Measurements from ENCODE around the gene TSPAN8.
"Not testable (repeated sequence)": the region's sequence is repeated elsewhere in the genome, so short reads cannot be mapped to it uniquely, and the experiment has no call there.

The TSPAN8 gene

DNA sequence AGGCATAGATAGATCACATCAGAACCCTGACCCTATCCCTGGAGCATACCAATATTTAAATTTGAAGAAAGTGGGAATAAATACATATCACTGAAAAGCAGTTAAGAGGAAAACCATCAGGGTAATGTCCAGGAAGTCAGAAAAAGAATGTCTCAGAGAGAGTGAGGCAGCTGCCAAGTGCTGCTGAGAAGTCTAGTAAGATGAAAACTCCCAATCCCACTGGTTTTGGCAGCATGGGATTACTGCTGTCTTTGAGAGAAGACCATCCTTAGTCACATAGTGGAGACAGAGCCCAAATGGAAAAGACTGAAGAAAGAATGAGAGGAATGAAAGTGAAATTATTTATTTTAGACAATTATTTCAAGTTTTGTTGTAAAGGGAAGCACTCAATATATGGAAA lies 11.5 kb upstream of the TSPAN8 start:
- Histone ChIP-seq H3K9ac (ENCODE audit: low read length) (no peak overlapping the region), H2BK12ac (ENCODE audit: low read length) (no peak overlapping the region), H3K79me2 (ENCODE audit: control insufficient read depth, insufficient read depth, low read length, poor library complexity) (no peaks in the 10 kb centered on the region), H3K14ac (ENCODE audit: low read length) (no peak overlapping the region), H2AK5ac (ENCODE audit: low read length) (no peak overlapping the region), H3K27me3 (ENCODE audit: insufficient read depth, low read length) (no peaks in the 10 kb centered on the region), H4K91ac (ENCODE audit: low read depth, low read length) (no peak overlapping the region), H3K9me3 (ENCODE audit: insufficient read depth, low read depth, low read length) (no peaks in the 10 kb centered on the region), H3K79me1 (ENCODE audit: low read length) (no peaks in the 10 kb centered on the region), H3K4ac (ENCODE audit: low read depth, low read length) (no peak overlapping the region), H3K23ac (ENCODE audit: low read length) (no peak overlapping the region), H3K18ac (ENCODE audit: low read length) (no peak overlapping the region), H4K12ac (ENCODE audit: low read depth, low read length) (no peak overlapping the region), H3K4me1 (ENCODE audit: control insufficient read depth in 1 of 2, insufficient read depth in 2 of 2, low read length in 2 of 2) (no peaks in the 10 kb centered on the region), H2BK5ac (ENCODE audit: low read depth, low read length, poor library complexity) (no peak overlapping the region), H4K8ac (ENCODE audit: low read depth, low read length) (no peak overlapping the region), H3K4me2 (ENCODE audit: low read length) (no peak overlapping the region), H2AFZ (ENCODE audit: insufficient read depth, low read length, poor library complexity) (no peak overlapping the region), H2BK120ac (ENCODE audit: insufficient read depth, low read length, poor library complexity) (no peak overlapping the region), H3K4me3 (ENCODE audit: low read depth, low read length) (no peak overlapping the region), H3K27ac (ENCODE audit: low read depth, low read length) (no peak overlapping the region), H3K36me3 (ENCODE audit: control insufficient read depth in 1 of 2, insufficient read depth in 2 of 2, low read length in 2 of 2) (no peaks in the 10 kb centered on the region)
- no peak for DNase-seq

DNA sequence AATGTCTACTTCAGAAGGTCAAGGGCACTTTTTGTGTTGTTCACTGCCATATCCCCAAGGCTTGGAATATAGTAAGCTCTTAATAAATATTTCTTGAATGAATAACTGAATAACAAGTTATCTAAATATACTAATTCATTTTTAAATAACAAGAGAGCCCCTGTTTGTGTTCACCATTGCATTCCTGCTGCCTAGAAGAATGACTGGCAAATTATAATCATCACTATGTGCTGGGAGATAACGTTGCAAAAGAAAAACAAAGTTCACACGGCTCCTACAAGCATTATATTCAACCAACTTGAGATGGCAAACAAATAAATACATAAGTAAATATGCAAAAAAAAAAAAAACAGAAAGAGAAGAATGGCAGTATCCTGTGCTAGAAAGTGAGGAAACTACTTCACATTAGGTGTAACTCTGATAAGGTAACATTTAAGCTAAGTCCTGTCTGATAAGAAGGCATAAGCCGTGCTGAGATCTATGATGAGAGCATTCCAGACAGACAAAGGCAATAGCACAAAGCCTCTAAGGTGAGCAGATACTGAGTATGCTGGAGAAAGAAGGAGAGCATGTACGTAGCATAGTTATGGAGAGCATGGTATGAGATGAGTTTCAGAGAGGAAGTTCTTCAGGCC lies 9.2 kb upstream of the TSPAN8 start:
- H3K4me3 ChIP-seq (ENCODE audit: low read depth, low read length): no peak overlapping the region
- no peak overlapping the region for H4K12ac ChIP-seq (ENCODE audit: low read depth, low read length)
- H3K4ac ChIP-seq (ENCODE audit: low read depth, low read length): no peak overlapping the region
- no peak overlapping the region for H2AFZ ChIP-seq (ENCODE audit: insufficient read depth, low read length, poor library complexity)
- no peak overlapping the region for H3K23ac ChIP-seq (ENCODE audit: low read length)
- H2BK120ac ChIP-seq (ENCODE audit: insufficient read depth, low read length, poor library complexity): no peak overlapping the region
- no peak overlapping the region for H3K27ac ChIP-seq (ENCODE audit: low read depth, low read length)
- H3K9me3 ChIP-seq (ENCODE audit: insufficient read depth, low read depth, low read length): no peaks in the 10 kb centered on the region
- H2BK5ac ChIP-seq (ENCODE audit: low read depth, low read length, poor library complexity): no peak overlapping the region
- DNase-seq: no peak
- no CpG with 5 or more reads among the region's 4 CpGs for WGBS (ENCODE audit: extremely low coverage, insufficient coverage, insufficient read length)
- no peak overlapping the region for H3K9ac ChIP-seq (ENCODE audit: low read length)
- H3K79me2 ChIP-seq (ENCODE audit: control insufficient read depth, insufficient read depth, low read length, poor library complexity): no peaks in the 10 kb centered on the region
- no peak overlapping the region for H3K18ac ChIP-seq (ENCODE audit: low read length)
- no peak overlapping the region for H2BK12ac ChIP-seq (ENCODE audit: low read length)
- H4K8ac ChIP-seq (ENCODE audit: low read depth, low read length): no peak overlapping the region
- H3K14ac ChIP-seq (ENCODE audit: low read length): no peak overlapping the region
- no peaks in the 10 kb centered on the region for H3K36me3 ChIP-seq (ENCODE audit: control insufficient read depth in 1 of 2, insufficient read depth in 2 of 2, low read length in 2 of 2)
- no peak overlapping the region for H3K4me2 ChIP-seq (ENCODE audit: low read length)
- H3K79me1 ChIP-seq (ENCODE audit: low read length): no peaks in the 10 kb centered on the region
- no peak overlapping the region for H2AK5ac ChIP-seq (ENCODE audit: low read length)
- no peaks in the 10 kb centered on the region for H3K4me1 ChIP-seq (ENCODE audit: control insufficient read depth in 1 of 2, insufficient read depth in 2 of 2, low read length in 2 of 2)
- no peaks in the 10 kb centered on the region for H3K27me3 ChIP-seq (ENCODE audit: insufficient read depth, low read length)
- no peak overlapping the region for H4K91ac ChIP-seq (ENCODE audit: low read depth, low read length)

DNA sequence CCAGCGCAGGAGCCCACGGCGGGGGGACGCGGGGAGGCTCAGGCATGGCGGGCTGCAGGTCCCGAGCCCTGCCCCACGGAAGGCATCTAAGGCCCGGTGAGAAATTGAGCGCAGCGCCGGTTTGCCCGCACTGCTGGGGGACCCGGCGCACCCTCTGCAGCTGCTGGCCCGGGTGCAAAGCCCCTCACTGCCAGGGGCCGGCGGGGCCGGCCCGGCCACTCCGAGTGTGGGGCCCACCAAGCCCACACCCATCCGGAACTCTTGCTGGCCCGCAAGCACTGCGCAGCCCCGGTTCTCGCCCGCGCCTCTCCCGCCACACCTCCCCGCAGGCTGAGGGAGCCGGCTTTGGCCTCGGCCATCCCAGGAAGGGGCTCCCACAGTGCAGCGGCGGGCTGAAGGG lies 8.5 kb upstream of the TSPAN8 start:
- H2AK5ac ChIP-seq (ENCODE audit: low read length): no peak overlapping the region
- no peak overlapping the region for H2AFZ ChIP-seq (ENCODE audit: insufficient read depth, low read length, poor library complexity)
- H3K27ac ChIP-seq (ENCODE audit: low read depth, low read length): no peak overlapping the region
- no peak overlapping the region for H3K4me2 ChIP-seq (ENCODE audit: low read length)
- no peak overlapping the region for H2BK5ac ChIP-seq (ENCODE audit: low read depth, low read length, poor library complexity)
- WGBS (ENCODE audit: extremely low coverage, insufficient coverage, insufficient read length): no CpG with 5 or more reads among the region's 34 CpGs
- H4K91ac ChIP-seq (ENCODE audit: low read depth, low read length): no peak overlapping the region
- no peak overlapping the region for H3K4me3 ChIP-seq (ENCODE audit: low read depth, low read length)
- H2BK120ac ChIP-seq (ENCODE audit: insufficient read depth, low read length, poor library complexity): no peak overlapping the region
- no peak overlapping the region for H3K14ac ChIP-seq (ENCODE audit: low read length)
- no peak overlapping the region for H3K9ac ChIP-seq (ENCODE audit: low read length)
- H3K79me2 ChIP-seq (ENCODE audit: control insufficient read depth, insufficient read depth, low read length, poor library complexity): no peaks in the 10 kb centered on the region
- no peaks in the 10 kb centered on the region for H3K79me1 ChIP-seq (ENCODE audit: low read length)
- H4K12ac ChIP-seq (ENCODE audit: low read depth, low read length): no peak overlapping the region
- DNase-seq: no peak
- no peak overlapping the region for H2BK12ac ChIP-seq (ENCODE audit: low read length)
- no peaks in the 10 kb centered on the region for H3K9me3 ChIP-seq (ENCODE audit: insufficient read depth, low read depth, low read length)
- no peaks in the 10 kb centered on the region for H3K27me3 ChIP-seq (ENCODE audit: insufficient read depth, low read length)
- no peak overlapping the region for H4K8ac ChIP-seq (ENCODE audit: low read depth, low read length)
- H3K4ac ChIP-seq (ENCODE audit: low read depth, low read length): no peak overlapping the region
- H3K36me3 ChIP-seq (ENCODE audit: control insufficient read depth in 1 of 2, insufficient read depth in 2 of 2, low read length in 2 of 2): no peaks in the 10 kb centered on the region
- H3K4me1 ChIP-seq (ENCODE audit: control insufficient read depth in 1 of 2, insufficient read depth in 2 of 2, low read length in 2 of 2): no peaks in the 10 kb centered on the region
- H3K18ac ChIP-seq (ENCODE audit: low read length): no peak overlapping the region
- H3K23ac ChIP-seq (ENCODE audit: low read length): no peak overlapping the region

DNA sequence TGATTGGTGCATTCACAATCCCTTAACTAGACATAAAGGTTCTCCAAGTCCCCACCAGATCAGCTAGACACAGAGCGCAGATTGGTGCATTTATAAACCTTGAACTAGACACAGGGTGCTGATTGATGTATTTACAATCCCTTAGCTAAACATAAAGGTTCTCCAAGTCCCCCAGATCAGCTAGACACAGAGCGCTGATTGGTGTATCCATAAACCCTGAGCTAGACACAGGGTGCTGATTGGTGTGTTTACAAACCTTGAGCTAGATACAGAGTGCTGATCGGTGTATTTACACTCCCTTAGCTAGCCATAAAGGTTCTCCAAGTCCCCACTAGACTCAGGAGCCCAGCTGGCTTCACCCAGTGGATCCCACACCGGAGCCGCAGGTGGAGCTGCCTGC lies 8.0 kb upstream of the TSPAN8 start:
- not testable (repeated sequence) for DNase-seq; H3K79me1 ChIP-seq (ENCODE audit: low read length); H3K14ac ChIP-seq (ENCODE audit: low read length); H3K23ac ChIP-seq (ENCODE audit: low read length); H2BK12ac ChIP-seq (ENCODE audit: low read length); H4K91ac ChIP-seq (ENCODE audit: low read depth, low read length); H3K79me2 ChIP-seq (ENCODE audit: control insufficient read depth, insufficient read depth, low read length, poor library complexity); H2BK5ac ChIP-seq (ENCODE audit: low read depth, low read length, poor library complexity); H3K9me3 ChIP-seq (ENCODE audit: insufficient read depth, low read depth, low read length); H4K8ac ChIP-seq (ENCODE audit: low read depth, low read length); H2AK5ac ChIP-seq (ENCODE audit: low read length); H3K4me3 ChIP-seq (ENCODE audit: low read depth, low read length); H3K4ac ChIP-seq (ENCODE audit: low read depth, low read length); H3K27ac ChIP-seq (ENCODE audit: low read depth, low read length); H3K4me1 ChIP-seq (ENCODE audit: control insufficient read depth in 1 of 2, insufficient read depth in 2 of 2, low read length in 2 of 2); H2AFZ ChIP-seq (ENCODE audit: insufficient read depth, low read length, poor library complexity); H3K4me2 ChIP-seq (ENCODE audit: low read length); H4K12ac ChIP-seq (ENCODE audit: low read depth, low read length); H3K9ac ChIP-seq (ENCODE audit: low read length); H2BK120ac ChIP-seq (ENCODE audit: insufficient read depth, low read length, poor library complexity); H3K18ac ChIP-seq (ENCODE audit: low read length); H3K36me3 ChIP-seq (ENCODE audit: control insufficient read depth in 1 of 2, insufficient read depth in 2 of 2, low read length in 2 of 2); H3K27me3 ChIP-seq (ENCODE audit: insufficient read depth, low read length)
- no CpG with 5 or more reads among the region's 5 CpGs for WGBS (ENCODE audit: extremely low coverage, insufficient coverage, insufficient read length)

Data from trophoblast cell (in vitro differentiated cells and primary cell).